HK-2 (cell line): ENCODE data around the gene TBC1D22A.

Experiments
- DNase-seq: peaks from one replicate; pipeline ENCODE4 v3.0.0-alpha.2; 2018; ENCODE audit not compliant: unreplicated experiment

Gene TBC1D22A

DNA sequence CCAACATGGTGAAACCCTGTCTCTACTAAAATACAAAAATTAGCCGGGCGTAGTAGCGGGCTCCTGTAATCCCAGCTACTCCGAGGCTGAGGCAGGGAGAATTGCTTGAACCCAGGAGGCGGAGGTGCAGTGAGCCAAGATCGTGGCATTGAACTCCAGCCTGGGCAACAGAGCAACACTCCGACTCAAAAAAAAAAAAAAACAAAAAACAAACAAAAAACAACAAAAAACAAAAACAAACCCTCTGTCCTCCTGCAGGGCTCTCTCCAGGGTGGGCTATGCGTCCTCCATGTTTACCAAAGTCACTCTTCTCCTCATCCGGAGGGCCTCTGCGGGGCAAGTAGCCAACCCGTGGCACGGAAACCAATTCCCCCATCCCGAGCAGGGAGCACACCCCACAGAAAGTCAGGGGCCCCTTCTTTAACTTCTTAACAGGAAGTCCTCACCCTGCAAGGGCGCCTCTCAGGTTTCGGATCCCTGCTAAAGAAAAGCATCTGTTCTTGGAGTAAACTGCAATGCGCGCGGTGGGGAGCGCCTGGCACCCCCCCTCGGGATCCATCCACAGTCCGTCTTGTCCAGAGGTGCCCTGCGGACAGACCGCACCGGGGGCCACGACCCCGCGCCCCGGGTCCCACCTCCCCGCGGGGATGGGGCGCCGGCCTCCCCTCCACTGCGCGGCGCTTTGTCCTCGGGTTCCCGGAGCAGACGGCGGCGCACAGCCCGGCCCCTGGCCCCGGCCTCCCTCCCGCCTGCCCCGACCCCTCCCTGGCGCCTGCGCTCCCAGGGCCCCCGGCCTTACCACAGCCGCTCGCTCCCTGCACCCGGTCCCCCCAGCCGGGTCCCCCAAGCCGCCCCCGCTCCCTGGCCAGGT, 25.1 kb upstream of the TBC1D22A start:
- peak; percentile 22 for DNase-seq

DNA sequence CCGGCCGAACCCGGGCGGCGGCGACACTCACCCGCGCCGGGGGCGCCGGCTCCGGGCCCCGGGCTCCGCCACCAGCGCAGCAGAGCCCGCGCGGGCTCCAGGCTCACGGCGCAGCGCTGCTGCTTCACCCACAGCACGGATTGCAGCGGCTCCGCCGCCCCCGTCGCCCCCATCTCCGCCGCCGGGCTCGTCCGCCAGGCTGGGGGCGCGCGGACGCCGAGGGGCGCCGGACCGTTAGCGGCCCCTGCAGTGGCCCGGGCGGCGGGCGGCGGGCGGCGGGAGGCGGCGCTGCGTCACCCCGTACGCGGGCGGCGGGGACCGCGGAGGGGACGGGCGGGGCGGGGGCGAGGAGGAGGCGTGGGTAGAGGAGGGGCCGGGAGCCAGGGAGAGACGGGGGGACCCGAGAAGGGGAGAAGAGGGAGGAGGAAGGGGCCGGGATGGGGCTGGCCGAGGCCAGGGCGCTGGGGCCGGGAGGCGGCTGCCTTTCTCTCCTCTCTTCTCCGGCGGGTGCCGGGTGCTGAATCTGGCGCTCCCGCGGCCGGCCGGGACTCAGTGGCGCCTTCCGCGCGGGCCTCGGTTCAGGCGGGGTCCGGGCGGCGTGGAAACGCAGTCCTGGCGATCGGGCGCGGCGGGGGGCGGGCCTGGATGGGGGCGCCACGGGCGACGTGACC, 24.3 kb upstream of the TBC1D22A start, which contains the start of gene CERK:
Gene CERK (minus strand): TSS at position 277 of the 671 bp plus-strand sequence. CDS start 104 bp downstream, at position 173.
- DNase-seq, result peak; percentile 75

DNA sequence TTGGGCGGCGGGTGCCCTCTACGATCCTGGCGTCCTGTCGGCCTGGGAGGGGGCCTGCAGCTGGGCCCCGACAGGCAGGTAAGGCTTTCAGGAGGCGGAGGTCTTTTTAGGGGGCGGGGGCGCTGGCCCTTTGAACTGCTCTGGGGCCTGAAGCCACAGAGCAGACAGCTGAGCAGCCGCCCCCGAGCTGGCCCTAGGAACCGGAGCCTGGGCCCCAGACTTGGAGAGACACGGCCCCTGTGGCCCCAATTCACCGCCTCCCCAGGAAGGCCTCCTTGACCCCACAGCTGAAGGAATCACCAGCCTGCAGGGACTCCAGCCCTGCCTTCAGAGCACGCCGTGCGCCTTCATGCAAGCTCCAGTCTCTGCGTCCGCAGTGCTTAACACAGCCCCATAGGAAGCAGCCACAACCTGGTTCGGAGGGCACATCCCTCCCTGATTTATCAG, 23.8 kb upstream of the TBC1D22A start:
- no peak for DNase-seq

DNA sequence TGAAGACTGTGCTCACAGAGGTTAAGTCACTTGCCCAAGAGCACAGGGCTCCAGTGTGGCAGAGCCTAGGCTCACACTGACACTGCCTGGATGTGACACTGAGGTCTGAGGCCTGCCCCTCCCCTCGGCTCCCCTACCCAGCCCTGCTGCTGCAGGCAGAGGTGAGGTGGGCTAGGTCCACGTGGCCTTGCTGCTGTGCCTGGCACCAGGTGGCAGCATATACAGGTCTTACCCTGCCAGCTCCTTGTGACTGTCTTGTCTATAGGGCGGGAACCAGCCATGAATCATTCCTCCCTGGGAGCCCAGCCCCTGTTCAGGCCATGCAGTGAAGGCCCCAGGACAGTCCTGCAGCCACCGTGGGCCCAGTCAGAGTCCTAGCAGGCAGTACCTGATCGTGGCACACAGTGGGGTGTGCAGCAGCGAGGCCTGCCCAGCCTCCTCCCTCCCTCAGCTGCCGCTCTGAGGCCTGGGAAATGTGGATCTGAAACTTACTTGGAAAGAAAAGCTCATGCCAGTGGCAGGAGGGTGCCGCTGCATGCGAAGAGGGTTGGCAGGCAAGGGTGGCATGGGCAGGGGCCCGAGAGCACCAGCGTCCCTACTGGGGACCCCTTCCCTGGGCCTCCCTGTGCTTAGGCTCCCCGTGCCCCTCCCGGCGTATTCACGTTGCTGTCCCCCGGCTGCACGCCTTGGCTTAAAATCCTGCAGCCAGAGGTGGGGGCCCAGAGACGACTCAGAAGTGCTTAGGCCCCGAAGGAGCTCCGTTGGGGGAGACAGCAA, 23.2 kb upstream of the TBC1D22A start:
- DNase-seq, result peak; percentile 61

DNA sequence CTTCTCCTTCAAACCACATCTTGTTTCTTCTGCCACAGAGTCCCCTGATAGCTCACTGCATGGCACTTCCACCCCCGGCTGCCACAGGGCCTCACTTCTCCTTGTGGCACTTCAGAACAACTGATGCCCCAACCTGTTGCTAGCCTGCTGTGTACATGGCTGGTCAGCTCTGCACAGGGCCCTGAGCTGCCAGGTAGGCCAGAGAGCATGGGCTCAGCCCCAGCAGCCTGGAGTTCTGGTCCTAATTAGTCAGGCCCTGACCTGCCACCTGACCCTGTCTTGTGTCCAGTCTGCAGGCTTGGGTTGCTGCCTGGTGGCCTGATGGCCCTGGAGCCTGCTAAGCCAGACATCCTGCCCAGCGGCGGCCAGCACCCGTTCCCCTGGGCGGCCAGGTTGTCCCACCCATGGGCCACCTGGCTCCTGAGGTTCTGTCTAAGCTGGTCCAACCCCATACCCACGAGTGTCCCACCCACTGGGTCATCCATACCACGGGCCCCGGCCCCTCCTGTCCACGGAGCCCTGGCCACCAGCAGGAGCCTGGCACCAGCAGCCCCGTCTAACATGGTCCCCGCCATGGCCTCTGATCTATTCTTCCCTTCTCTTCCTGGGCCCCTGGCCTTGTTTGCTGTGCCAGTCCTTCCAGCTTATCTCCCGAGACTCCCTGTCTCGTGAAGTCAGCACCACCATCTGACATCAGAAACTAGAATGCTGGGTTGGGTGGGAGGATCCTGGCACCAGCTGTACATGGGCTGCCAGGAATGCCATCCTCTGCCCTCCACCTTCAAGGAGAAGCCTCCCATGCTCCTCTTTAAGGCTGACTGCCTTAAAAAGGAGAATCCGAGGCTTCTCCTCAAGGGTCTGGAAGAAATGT, 21.3 kb upstream of the TBC1D22A start:
- DNase-seq, result no peak

DNA sequence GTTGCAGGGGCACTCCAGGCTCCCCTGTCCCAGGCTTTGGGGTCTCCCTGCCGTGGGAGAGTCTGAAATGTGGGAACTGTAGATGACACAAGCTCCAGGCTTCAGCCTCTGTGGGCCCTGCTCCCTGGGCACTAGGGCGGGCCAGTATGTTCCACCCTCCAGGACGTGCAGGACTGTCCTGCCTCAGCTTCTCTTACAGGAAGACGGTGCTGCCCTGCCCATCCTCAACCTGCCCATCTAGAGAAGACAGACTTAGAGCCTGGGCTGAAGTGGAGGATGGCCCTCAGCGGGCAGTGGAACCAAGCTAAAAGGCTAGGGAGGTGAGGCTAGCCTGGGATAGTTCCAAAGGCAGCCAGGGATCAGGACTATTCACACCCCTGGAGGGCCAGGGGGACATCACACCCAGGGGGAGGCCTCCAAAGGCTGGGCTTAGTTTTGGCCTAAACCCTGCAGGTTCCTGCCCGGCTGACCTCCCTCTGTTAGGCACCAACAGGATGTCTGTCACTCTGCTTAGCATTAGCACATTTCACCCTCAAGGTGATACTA, 20.4 kb upstream of the TBC1D22A start:
- DNase-seq, result no peak

DNA sequence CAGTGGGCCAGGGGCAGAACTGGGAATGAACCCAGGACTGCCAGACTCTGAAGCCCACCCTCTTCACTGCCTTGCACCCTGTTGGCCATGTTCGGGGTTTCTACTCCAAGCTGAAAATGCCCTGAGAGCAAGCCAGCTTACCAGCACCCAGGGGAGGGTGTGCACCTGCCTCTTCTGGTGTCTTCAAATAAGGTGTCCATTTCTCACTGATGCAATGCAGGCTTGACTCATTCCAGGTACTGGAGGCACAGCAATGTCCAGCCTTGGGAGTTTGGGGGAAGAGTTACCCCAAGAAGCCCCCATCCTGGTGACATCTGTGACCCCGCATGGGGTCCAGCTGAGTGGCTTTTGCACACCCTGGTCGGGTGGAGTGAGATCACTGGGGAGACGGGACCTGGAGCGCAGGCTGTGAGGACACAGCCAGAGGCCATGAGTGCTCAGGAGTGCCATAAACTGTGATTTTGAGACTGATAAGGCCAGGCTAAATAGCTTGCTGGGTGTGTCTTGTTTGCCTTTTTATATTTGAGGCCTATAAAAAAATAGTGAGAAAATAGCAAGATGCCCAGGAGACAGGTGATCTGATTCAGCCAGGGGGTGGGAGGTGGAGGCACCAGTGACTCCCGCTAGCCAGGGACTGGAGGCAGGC, 19.8 kb upstream of the TBC1D22A start:
- DNase-seq, result no peak

DNA sequence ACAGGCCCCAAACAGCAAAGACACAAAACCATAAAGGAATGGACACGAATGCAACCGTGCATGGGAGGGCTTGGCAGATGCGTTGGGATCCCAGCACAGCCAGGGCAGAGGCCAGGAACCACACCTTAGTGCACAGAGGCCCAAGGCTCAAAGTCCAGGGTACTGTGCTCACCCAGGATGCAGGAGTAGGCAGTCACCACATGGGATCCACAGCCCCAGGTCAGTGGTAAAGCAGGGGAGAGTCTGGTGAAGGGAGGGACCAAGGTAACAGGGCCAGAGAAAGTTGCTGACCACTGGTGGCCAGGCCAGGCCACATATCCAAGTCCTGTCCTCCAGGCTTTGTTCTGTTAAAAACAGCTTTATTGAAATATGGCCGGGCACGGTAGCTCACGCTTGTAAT, 17.9 kb upstream of the TBC1D22A start:
- DNase-seq, result no peak

DNA sequence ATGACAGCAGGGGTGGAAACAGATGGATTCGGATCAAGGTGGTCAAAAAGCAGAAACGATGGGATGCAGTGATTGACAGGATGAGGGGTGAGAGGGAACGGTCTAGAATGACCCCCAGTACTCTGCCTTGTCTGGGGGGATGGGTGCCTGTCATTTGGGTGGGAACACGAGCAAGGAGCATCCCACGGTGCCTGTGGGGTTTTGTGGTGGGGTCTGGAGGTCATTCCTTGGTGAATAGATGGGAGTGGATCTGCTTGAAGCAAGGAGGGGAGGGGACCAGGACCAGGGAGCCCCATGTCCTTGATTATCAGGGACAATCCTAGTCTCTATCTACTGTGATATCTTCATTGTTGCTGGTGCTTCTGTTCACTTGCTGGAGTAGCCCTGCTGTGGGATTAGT, 16.3 kb upstream of the TBC1D22A start:
- DNase-seq, result no peak

DNA sequence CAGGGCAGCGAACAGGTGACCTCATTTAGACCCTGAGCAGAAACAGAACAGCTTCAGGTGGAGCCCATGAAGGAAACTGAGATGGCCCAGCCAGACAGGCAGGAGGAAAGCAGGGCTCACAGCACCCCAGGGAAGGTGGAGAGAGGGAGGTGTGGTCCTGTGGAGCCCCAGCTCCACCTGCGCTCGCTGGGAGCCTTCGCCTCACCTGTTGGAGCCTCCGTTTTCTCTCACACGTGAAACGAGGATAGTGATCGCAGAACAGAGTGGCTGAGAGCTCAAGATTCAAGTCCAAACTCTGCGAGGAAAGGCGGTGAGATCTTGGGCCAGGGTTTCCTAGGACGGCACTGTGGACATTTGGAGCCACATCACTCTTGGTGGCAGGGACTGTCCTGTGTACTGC, 15.8 kb upstream of the TBC1D22A start:
- DNase-seq, result no peak

DNA sequence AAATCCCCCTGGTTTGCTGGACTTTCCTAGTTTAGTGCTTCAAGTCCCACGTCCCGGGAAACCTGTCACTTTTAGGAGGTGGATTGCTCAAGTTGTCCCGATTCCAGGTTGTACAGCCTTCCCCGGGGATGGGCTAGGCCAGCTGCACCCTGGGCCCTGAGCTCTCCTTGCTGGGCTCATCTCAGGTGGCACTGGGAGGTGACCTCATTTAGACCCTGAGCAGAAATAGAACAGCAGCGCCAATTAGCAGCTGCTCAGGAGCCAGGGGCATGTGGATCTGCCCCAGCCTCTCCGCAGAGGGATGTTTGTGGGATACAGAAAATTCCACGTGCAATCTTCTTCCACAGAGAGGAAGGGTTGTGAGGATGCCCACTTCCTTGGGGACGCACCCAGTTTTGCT, 14.8 kb upstream of the TBC1D22A start:
- no peak for DNase-seq

DNA sequence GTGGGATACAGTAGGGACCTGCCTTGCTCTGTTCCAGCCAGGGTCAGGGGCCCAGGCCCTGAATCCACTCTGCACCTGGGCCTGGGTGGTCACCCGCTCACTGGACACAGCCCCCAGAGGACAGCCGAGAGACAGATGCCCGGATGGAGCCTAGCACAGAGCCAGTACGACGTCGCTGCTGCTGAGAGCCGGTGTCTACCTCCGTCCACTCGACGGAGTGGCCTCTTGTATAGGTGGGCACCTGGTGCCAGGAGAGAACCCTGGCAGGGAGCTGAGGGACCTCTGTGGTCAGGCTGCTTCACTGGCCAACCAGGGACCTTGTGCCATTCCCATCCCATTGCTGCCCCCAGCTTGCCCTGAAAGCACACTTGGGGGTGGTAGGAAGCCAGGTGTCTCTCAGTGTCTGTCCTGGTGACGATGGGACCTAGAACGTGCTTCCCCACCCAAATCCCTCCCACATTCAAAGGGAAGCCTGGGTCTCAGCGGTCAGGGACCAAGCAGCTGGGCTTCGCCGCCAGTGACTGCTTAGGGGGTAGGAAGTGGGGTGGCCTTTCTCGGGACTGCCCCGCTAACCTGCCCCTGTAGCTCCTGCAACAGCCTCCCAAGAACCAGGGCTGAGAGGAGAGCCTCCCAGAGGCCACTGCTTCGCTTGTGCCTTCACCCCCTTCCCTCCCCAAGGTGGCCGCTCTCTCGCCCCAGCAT, 14.1 kb upstream of the TBC1D22A start:
- DNase-seq, result no peak

DNA sequence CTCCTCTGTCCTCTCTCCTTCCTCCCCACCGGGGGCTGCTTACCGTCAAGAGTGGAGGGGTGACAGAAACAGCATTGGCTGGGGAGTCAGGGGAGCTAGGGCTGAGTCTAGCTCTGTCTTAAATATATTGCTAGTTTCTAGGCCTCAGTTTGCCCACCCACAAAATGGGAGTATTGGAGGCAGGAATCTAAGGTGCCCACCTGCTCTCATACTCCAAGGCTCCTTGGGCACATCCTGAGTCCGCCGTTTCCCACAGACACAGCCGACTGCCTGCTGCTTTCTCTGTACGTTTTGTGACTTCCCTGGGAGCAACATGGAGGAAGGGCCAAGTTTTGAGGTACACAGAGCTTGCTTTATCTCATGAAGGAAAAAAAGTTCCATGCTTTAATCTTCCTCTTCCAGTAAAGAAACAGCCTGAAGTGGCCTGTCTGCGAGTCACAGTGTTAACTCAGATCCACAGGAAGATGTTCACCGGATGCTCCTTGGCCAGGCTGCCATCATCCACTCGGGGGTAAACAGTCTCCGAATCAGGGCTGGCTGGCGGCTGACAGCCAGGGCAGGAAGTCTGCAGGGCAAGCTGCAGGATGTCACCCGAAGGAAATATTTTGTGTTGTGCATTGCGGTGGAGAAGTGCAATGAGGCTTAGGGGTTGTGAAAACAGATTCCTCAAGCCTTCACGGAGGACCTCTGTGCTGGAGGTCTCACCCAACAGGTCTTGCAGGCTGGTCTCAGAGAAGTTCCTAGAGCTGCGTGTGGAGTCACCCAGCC, 13.4 kb upstream of the TBC1D22A start:
- no peak for DNase-seq

DNA sequence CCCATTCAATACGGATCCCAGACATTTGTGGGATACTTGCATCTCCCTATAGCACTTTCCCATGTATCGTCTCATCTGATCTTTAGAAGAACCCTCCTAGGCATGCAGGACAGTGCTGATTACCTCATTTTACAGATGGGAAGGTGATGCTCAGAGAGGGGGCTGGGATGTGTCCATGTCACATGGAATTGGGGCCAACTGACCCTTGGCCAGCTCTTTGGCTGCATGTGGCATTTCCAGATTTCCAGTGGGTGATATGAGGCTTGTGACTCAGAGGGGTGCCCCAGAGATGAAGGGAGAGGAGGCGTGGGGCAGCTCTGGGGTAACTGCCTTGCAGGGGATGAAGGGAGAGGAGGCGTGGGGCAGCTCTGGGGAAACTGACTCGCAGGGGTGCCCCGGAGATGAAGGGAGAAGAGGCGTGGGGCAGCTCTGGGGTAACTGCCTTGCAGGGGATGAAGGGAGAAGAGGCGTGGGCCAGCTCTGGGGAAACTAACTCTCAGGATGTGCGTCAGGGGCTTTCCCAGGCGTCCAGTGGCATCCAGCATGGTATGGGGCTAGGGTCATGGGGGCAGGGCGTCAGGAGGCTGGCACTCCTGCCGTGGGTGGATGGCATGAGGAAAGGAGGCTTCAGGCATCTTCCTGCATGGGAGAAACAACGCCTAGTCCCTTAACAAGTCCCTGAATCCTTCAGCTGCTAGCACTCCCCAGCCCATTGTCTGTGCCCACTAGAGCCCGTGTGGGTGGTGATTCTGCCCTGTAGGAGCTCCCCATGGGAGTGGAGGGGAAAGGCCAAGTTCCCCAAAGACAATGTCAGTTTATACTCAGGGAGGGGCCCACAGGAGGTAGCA, 12.5 kb upstream of the TBC1D22A start:
- no peak for DNase-seq

DNA sequence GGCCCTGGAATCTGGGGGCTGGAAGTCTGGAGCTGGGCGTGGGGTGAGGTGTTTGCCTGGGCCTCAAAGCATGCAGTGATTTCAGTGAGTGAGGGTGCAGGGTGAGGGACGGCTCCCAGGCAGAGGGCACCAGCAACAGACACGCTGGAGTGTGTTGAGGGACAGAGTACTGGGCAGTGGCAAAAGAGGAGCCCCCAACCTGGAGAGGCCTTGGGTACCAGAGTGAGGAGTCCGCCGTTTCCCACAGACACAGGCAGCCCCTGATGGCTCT, 12.0 kb upstream of the TBC1D22A start:
- DNase-seq, result no peak

DNA sequence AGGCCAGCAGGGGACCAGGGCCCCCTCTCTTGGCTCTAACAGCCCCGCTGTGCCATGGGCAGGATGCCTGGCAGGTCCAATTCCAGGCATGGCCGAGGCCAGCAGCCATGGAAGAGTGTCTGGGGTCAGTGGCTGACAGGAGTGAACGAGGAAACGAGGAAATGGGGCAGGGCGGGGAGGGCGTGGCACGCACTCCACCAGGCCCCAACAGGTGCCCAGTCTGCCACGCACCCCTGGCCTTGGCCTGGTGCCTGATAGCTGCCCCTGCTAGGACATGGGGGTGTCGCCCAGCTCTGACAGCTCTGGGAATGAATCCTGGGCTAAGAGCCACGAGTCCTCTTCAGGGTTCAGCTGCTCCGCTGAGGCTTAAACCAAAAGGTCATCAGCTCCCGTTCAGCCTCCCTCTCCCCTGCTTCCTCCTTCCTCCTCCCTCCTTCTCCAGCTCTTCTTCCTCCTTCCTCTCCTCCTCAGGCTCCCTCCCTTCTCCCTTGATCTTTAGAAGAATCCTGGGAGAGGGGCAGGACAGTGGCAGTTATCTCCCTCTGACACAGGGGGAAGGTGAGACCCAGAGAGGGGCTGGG, 11.5 kb upstream of the TBC1D22A start:
- no peak for DNase-seq

DNA sequence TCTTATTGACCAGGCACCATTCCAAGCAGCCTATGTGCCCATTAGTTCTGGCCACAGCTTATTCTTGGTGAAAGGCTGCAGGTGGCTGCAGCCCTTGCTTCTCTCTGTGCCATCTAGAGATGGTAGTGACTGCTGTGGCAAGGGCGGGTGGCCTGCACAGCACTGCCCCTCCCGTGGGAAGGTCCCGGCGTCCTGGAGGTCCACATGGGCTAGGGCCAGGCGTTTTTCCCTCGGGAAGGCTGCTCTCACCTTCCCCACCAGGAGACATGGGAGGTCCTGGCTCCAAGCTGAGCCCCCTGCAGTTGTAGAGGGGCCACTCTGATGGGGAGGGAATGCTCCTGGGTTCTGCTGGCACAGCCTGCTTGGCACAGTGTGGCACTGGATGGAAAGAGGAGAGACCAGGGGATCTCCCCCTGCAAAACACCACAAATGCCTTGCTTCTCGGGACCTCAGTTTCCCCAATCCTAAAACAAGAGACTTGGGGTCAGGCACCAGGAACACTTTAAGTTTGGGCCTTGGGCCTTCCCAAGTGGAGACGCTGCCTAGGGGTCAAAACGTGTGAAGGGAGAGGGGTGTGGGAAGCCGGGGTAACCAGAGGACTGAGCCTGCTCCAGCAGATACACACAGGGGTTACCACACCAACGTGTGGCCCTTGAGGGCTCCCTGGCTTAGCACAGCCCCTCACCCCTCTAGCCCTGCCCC, 10.0 kb upstream of the TBC1D22A start:
- DNase-seq, result no peak

DNA sequence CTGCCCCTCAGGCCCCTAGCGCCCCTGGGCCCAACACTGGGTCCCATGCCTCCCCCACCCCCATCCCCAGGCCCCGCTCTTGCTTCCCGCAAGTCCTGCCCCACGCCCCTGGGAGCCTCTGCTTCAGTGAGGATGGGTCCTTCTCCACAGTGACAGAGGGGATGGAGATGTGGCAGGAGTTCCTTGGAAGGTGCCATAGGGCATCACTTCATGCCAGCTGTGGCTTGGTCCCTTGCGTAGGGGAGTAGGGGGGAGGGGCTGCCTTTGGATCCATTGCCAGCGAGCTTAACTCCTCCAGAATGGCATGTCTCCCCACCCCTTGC, 9.5 kb upstream of the TBC1D22A start:
- no peak for DNase-seq
